Neuronal stem cell (in vitro differentiated cells): ENCODE data around the gene AFP.

Source experiments
- DNase-seq: peaks from one replicate; pipeline ENCODE4 v3.0.0-alpha.2; 2013; ENCODE audit warnings: low spot score
- H2AFZ ChIP-seq: one replicate; pipeline ENCODE4 v1.6.1; 2013; ENCODE audit warnings: mild to moderate bottlenecking, low read length, inconsistent platforms
- H2AK5ac ChIP-seq: 2 replicates; pipeline ENCODE4 v1.6.1; 2013; ENCODE audit warnings: low read depth, mild to moderate bottlenecking, inconsistent platforms, low read length, moderate library complexity, mixed read lengths
- H2BK120ac ChIP-seq: 2 replicates; pipeline ENCODE4 v1.6.1; 2013; ENCODE audit warnings: low read depth, mild to moderate bottlenecking, inconsistent platforms, low read length, moderate library complexity, mixed read lengths
- H2BK12ac ChIP-seq: one replicate; pipeline ENCODE4 v1.6.1; 2013; ENCODE audit warnings: low read length, inconsistent platforms
- H2BK15ac ChIP-seq: 2 replicates; pipeline ENCODE4 v1.6.1; 2013; ENCODE audit warnings: mild to moderate bottlenecking, low read length, inconsistent platforms, mixed read lengths
- H2BK5ac ChIP-seq: one replicate; pipeline ENCODE4 v1.6.1; 2013; ENCODE audit warnings: inconsistent platforms, mild to moderate bottlenecking, low read length, moderate library complexity
- H3K14ac ChIP-seq: one replicate; pipeline ENCODE4 v1.6.1; 2013; ENCODE audit warnings: low read length, inconsistent platforms
- H3K18ac ChIP-seq: 2 replicates; pipeline ENCODE4 v1.6.1; 2013; ENCODE audit warnings: low read length, inconsistent platforms
- H3K23ac ChIP-seq: 2 replicates; pipeline ENCODE4 v1.6.1; 2013; ENCODE audit warnings: low read depth, mild to moderate bottlenecking, mixed read lengths, low read length, inconsistent platforms; ENCODE audit not compliant: poor library complexity
- H3K27ac ChIP-seq: replicated peaks from 3 replicates; pipeline ENCODE4 v1.5.1; 2013; ENCODE audit warnings: low read length, inconsistent platforms
- H3K27me3 ChIP-seq, 3 experiments: 2 replicates each; pipeline ENCODE4 v1.6.1; 2013; ENCODE audit warnings: low read length in 3 of 3, mild to moderate bottlenecking in 2 of 3, inconsistent platforms in 1 of 3, low read depth in 1 of 3, mixed read lengths in 1 of 3, moderate library complexity in 1 of 3; ENCODE audit not compliant: control insufficient read depth in 3 of 3, insufficient read depth in 3 of 3
- H3K36me3 ChIP-seq, 2 donors: replicated peaks in 1 of 2; 2 replicates each; pipeline ENCODE4 v1.6.1; 2013; ENCODE audit warnings: low read length in 2 of 2; ENCODE audit not compliant: control insufficient read depth in 2 of 2, insufficient read depth in 2 of 2
- H3K4ac ChIP-seq: 2 replicates; pipeline ENCODE4 v1.6.1; 2013; ENCODE audit warnings: inconsistent platforms, mild to moderate bottlenecking, low read length, moderate library complexity
- H3K4me1 ChIP-seq, 2 donors: 1 replicate in 1 of 2; 2 replicates in 1 of 2; pipeline ENCODE4 v1.6.1; 2013; ENCODE audit warnings: low read length in 2 of 2, low read depth in 1 of 2; ENCODE audit not compliant: control insufficient read depth in 2 of 2, insufficient read depth in 1 of 2
- H3K4me2 ChIP-seq: one replicate; pipeline ENCODE4 v1.6.1; 2013; ENCODE audit warnings: mild to moderate bottlenecking, low read length, inconsistent platforms; ENCODE audit not compliant: insufficient read depth, poor library complexity, severe bottlenecking
- H3K4me3 ChIP-seq, 2 donors: 2 replicates each; pipeline ENCODE4 v1.5.1; 2013; ENCODE audit warnings: low read length in 2 of 2, mild to moderate bottlenecking in 2 of 2, inconsistent platforms in 1 of 2, moderate library complexity in 1 of 2
- H3K79me1 ChIP-seq: one replicate; pipeline ENCODE4 v1.6.1; 2013; ENCODE audit warnings: low read depth, mild to moderate bottlenecking, inconsistent platforms, low read length, moderate library complexity
- H3K9ac ChIP-seq: one replicate; pipeline ENCODE4 v1.6.1; 2013; ENCODE audit warnings: mild to moderate bottlenecking, low read depth, low read length, inconsistent platforms; ENCODE audit not compliant: poor library complexity
- H3K9me3 ChIP-seq, 2 donors: replicated peaks in 1 of 2; 2 replicates each; pipeline versions ENCODE3 to v1.6.1; 2013; ENCODE audit warnings: low read length in 2 of 2, mild to moderate bottlenecking in 2 of 2, inconsistent platforms in 1 of 2, low read depth in 1 of 2, mixed read lengths in 1 of 2, moderate library complexity in 1 of 2; ENCODE audit not compliant: control insufficient read depth in 2 of 2, insufficient read depth in 1 of 2
- H4K8ac ChIP-seq: one replicate; pipeline ENCODE4 v1.6.1; 2013; ENCODE audit warnings: low read depth, mild to moderate bottlenecking, inconsistent platforms, low read length, moderate library complexity
- H4K91ac ChIP-seq: one replicate; pipeline ENCODE4 v1.6.1; 2013; ENCODE audit warnings: low read length, low read depth, mild to moderate bottlenecking, inconsistent platforms; ENCODE audit not compliant: poor library complexity
- whole genome bisulfite sequencing, 2 donors: extraction: QIAGEN DNeasy Blood & Tissue Kit; methylation state at CpG; one replicate each; pipeline ENCODE4 v1.1.7; 2013; ENCODE audit warnings: missing lambda C conversion rate in 2 of 2, mixed read lengths in 1 of 2; ENCODE audit not compliant: insufficient read length in 2 of 2, insufficient replicate concordance in 1 of 2; ENCODE audit errors: extremely low coverage in 2 of 2; 5-methylcytosine and 5-hydroxymethylcytosine counted together

Gene AFP

GRCh38 chr4:73451404-73451803, 15.4 kb downstream of the AFP start:
- H3K9me3 ChIP-seq: no peaks in the 10 kb centered on the region
- H3K4me2 ChIP-seq: no peak overlapping the region
- peaks cover 5 to 8% of the 10 kb centered on the region in 2 donors for H3K4me1 ChIP-seq
- H3K9ac ChIP-seq: no peak overlapping the region
- H2AFZ ChIP-seq: no peak overlapping the region
- no peak overlapping the region for H3K14ac ChIP-seq
- H4K8ac ChIP-seq: no peak overlapping the region
- no peak overlapping the region for H2BK120ac ChIP-seq
- no peak overlapping the region for H3K18ac ChIP-seq
- H3K79me1 ChIP-seq: no peaks in the 10 kb centered on the region
- no peak overlapping the region for H2BK15ac ChIP-seq
- H3K27me3 ChIP-seq: peaks cover 0 to 12% (median 0%) of the 10 kb centered on the region in 3 experiments
- H2BK5ac ChIP-seq: no peak overlapping the region
- no peaks in the 10 kb centered on the region for H3K36me3 ChIP-seq
- no peak overlapping the region for H3K4me3 ChIP-seq
- H3K4ac ChIP-seq: no peak overlapping the region
- WGBS, 2 donors: no CpG with 5 or more reads among the region's 3 CpGs
- DNase-seq: no peak
- no peak overlapping the region for H2AK5ac ChIP-seq
- H2BK12ac ChIP-seq: no peak overlapping the region
- H4K91ac ChIP-seq: no peak overlapping the region
- no peak overlapping the region for H3K23ac ChIP-seq
- no peak overlapping the region for H3K27ac ChIP-seq

- no peak overlapping the region for H2AK5ac ChIP-seq
These were observed 16.1 kb downstream of the AFP start for GRCh38 chr4:73451981-73452747.

GRCh38 chr4:73452953-73453700, 17.1 kb downstream of the AFP start:
- no peaks in the 10 kb centered on the region for H3K9me3 ChIP-seq

More at GRCh38 chr4:73451981-73452747, 16.1 kb downstream of the AFP start:
- no peaks in the 10 kb centered on the region for H3K36me3 ChIP-seq
- peaks cover 0 to 12% (median 0%) of the 10 kb centered on the region in 3 experiments for H3K27me3 ChIP-seq
- no peaks in the 10 kb centered on the region for H3K79me1 ChIP-seq
- H3K23ac ChIP-seq: no peak overlapping the region
- no peak overlapping the region for H3K4me2 ChIP-seq
- H2BK15ac ChIP-seq: no peak overlapping the region
- H3K9ac ChIP-seq: no peak overlapping the region
- H3K9me3 ChIP-seq: no peaks in the 10 kb centered on the region
- H3K4me1 ChIP-seq: peaks cover 5 to 8% of the 10 kb centered on the region in 2 donors
- H3K27ac ChIP-seq: no peak overlapping the region
- no peak overlapping the region for H3K18ac ChIP-seq
- H3K4ac ChIP-seq: no peak overlapping the region
- no peak overlapping the region for H4K8ac ChIP-seq
- no CpG with 5 or more reads among the region's 4 CpGs for WGBS, 2 donors
- no peak overlapping the region for H2BK12ac ChIP-seq
- no peak overlapping the region for H3K4me3 ChIP-seq
- DNase-seq: no peak
- no peak overlapping the region for H2BK120ac ChIP-seq
- no peak overlapping the region for H3K14ac ChIP-seq
- no peak overlapping the region for H2BK5ac ChIP-seq
- H2AFZ ChIP-seq: no peak overlapping the region
- no peak overlapping the region for H4K91ac ChIP-seq

GRCh38 chr4:73453701-73454005, 17.6 kb downstream of the AFP start:
- no peak overlapping the region for H4K8ac ChIP-seq
- no peak overlapping the region for H3K23ac ChIP-seq
- no peak overlapping the region for H3K4ac ChIP-seq
- no peak overlapping the region for H3K9ac ChIP-seq
- H2AFZ ChIP-seq: no peak overlapping the region
- H3K4me1 ChIP-seq: peaks cover 5 to 8% of the 10 kb centered on the region in 2 donors
- no peak overlapping the region for H3K14ac ChIP-seq
- no peak overlapping the region for H2AK5ac ChIP-seq
- no peak for DNase-seq
- H2BK15ac ChIP-seq: no peak overlapping the region
- H2BK120ac ChIP-seq: no peak overlapping the region
- no peak overlapping the region for H3K18ac ChIP-seq
- no peak overlapping the region for H4K91ac ChIP-seq
- no peaks in the 10 kb centered on the region for H3K9me3 ChIP-seq
- no peak overlapping the region for H2BK12ac ChIP-seq
- no peak overlapping the region for H3K27ac ChIP-seq
- H3K36me3 ChIP-seq: no peaks in the 10 kb centered on the region
- H3K4me3 ChIP-seq: no peak overlapping the region
- H2BK5ac ChIP-seq: no peak overlapping the region
- H3K27me3 ChIP-seq: peaks cover 0 to 8% (median 0%) of the 10 kb centered on the region in 3 experiments
- no peak overlapping the region for H3K4me2 ChIP-seq
- no peaks in the 10 kb centered on the region for H3K79me1 ChIP-seq

More at GRCh38 chr4:73452953-73453700, 17.1 kb downstream of the AFP start:
- no peak overlapping the region for H2AK5ac ChIP-seq
- H3K36me3 ChIP-seq: no peaks in the 10 kb centered on the region
- H2BK120ac ChIP-seq: no peak overlapping the region
- no peak overlapping the region for H3K4me2 ChIP-seq
- peaks cover 0 to 12% (median 0%) of the 10 kb centered on the region in 3 experiments for H3K27me3 ChIP-seq
- no peak overlapping the region for H3K14ac ChIP-seq
- no peak overlapping the region for H2BK12ac ChIP-seq
- H3K18ac ChIP-seq: no peak overlapping the region
- no peak overlapping the region for H4K91ac ChIP-seq
- H3K9ac ChIP-seq: no peak overlapping the region
- H3K4me1 ChIP-seq: peaks cover 5 to 8% of the 10 kb centered on the region in 2 donors
- no peak overlapping the region for H4K8ac ChIP-seq
- no peak overlapping the region for H2BK15ac ChIP-seq
- no peak overlapping the region for H2AFZ ChIP-seq
- H2BK5ac ChIP-seq: no peak overlapping the region
- H3K4me3 ChIP-seq: no peak overlapping the region
- H3K27ac ChIP-seq: no peak overlapping the region
- no peak overlapping the region for H3K23ac ChIP-seq
- H3K4ac ChIP-seq: no peak overlapping the region
- no peak for DNase-seq
- H3K79me1 ChIP-seq: no peaks in the 10 kb centered on the region
- WGBS, 2 donors: no CpG with 5 or more reads among the region's 2 CpGs
